ENCODE data around the gene AP4E1.

The AP4E1 gene

DNA sequence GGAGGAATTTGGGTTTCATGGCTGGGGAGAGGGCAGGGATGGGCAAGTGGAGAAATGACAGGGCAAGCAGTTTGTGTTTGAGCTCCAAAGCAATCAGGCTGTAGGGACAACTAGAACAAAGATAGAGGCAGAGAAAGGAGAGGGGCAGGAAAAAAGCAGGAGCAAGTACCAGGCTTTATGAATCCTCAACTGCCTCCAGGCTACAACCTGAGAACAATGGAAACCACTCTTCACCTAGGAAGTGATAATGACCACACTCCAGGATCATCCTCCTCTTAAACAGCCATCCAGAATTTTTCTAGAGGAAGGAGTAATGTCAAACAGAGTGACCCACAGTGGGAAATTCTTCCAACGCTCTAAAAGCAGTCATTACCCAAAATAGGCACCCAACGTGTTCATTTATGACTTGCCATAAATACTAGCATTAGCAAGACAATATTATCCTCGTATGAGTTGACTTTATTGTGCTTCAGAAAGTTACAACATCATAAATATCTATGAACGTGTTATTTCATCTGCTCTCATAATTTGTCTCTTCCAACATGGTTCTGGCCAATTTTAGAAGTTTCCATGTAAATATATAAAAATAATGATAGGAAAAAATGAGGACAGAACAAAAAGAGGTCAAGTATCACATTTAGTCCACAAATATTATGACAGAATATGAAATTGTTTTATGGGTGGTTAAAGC lies 135.7 kb downstream of the AP4E1 start:
- H3K4me1 ChIP-seq (ENCODE audit: low read length), result no peaks in the 10 kb centered on the region
- no peaks in the 10 kb centered on the region for H3K9me3 ChIP-seq (replicated peaks; ENCODE audit: insufficient read depth, low read length)
- H3K27me3 ChIP-seq (replicated peaks; ENCODE audit: insufficient read depth, low read length), result no peaks in the 10 kb centered on the region
- H2AFZ ChIP-seq (ENCODE audit: low read length), result no peak overlapping the region
- H3K4me3 ChIP-seq (ENCODE audit: low read length), result no peak overlapping the region
- H3K9ac ChIP-seq (ENCODE audit: low read length), result no peak overlapping the region
- TF ChIP-seq EZH2 (optimal IDR thresholded peaks at IDR 0.05; ENCODE audit: low read depth, low read length), result no peak
- TF ChIP-seq, protein P1, sequence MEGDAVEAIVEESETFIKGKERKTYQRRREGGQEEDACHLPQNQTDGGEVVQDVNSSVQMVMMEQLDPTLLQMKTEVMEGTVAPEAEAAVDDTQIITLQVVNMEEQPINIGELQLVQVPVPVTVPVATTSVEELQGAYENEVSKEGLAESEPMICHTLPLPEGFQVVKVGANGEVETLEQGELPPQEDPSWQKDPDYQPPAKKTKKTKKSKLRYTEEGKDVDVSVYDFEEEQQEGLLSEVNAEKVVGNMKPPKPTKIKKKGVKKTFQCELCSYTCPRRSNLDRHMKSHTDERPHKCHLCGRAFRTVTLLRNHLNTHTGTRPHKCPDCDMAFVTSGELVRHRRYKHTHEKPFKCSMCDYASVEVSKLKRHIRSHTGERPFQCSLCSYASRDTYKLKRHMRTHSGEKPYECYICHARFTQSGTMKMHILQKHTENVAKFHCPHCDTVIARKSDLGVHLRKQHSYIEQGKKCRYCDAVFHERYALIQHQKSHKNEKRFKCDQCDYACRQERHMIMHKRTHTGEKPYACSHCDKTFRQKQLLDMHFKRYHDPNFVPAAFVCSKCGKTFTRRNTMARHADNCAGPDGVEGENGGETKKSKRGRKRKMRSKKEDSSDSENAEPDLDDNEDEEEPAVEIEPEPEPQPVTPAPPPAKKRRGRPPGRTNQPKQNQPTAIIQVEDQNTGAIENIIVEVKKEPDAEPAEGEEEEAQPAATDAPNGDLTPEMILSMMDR (IDR thresholded peaks at IDR 0.05; ENCODE audit: low read length), result no peak
- no peak for TF ChIP-seq EZH2phosphoT487 (IDR thresholded peaks at IDR 0.05; ENCODE audit: low read length)
- no peak overlapping the region for H3K4me2 ChIP-seq (ENCODE audit: low read depth, low read length)
- H3K79me2 ChIP-seq (ENCODE audit: low read length), result no peaks in the 10 kb centered on the region
- H3F3A ChIP-seq (ENCODE audit: insufficient read depth, low read length), result no peaks in the 10 kb centered on the region
- H3K36me3 ChIP-seq (replicated peaks; ENCODE audit: insufficient read depth, low read length), result no peaks in the 10 kb centered on the region
- no peak for DNase-seq
- no peaks in the 10 kb centered on the region for H4K20me1 ChIP-seq (ENCODE audit: insufficient read depth, low read length)
- no peak overlapping the region for H3K27ac ChIP-seq (ENCODE audit: low read length)
- H3K9me2 ChIP-seq (replicated peaks; ENCODE audit: insufficient read depth, low read length), result no peaks in the 10 kb centered on the region

DNA sequence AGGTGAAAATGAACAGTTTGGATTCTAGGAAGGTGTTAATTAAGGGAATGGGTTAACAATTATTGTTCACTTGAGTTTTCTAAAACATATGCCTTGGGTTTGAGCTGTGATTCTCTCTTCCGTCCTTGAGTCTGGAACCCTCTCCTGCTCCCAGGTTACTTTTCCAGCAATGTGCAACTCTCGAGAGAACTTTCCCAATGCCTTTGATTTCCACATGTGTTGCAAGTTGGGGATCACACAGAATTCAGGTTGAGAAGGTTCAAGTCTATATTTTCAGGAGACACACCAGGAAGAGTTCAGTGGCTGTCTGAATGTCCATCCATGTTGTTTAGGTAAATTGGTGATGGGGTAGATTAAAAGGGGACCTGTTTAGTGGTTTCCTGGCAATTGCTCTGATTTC lies 137.5 kb downstream of the AP4E1 start:
- no peak overlapping the region for H3K27ac ChIP-seq (ENCODE audit: low read length)
- no peaks in the 10 kb centered on the region for H3K79me2 ChIP-seq (ENCODE audit: low read length)
- H4K20me1 ChIP-seq (ENCODE audit: insufficient read depth, low read length), result no peaks in the 10 kb centered on the region
- no peaks in the 10 kb centered on the region for H3K36me3 ChIP-seq (replicated peaks; ENCODE audit: insufficient read depth, low read length)
- no peak overlapping the region for H2AFZ ChIP-seq (ENCODE audit: low read length)
- TF ChIP-seq, protein P1 (IDR thresholded peaks at IDR 0.05; ENCODE audit: low read length), result no peak
- TF ChIP-seq EZH2 (optimal IDR thresholded peaks at IDR 0.05; ENCODE audit: low read depth, low read length) (no peak), EZH2phosphoT487 (IDR thresholded peaks at IDR 0.05; ENCODE audit: low read length) (no peak)
- H3F3A ChIP-seq (ENCODE audit: insufficient read depth, low read length), result no peaks in the 10 kb centered on the region
- no peaks in the 10 kb centered on the region for H3K27me3 ChIP-seq (replicated peaks; ENCODE audit: insufficient read depth, low read length)
- no peak for DNase-seq
- no peak overlapping the region for H3K4me2 ChIP-seq (ENCODE audit: low read depth, low read length)
- no peaks in the 10 kb centered on the region for H3K4me1 ChIP-seq (ENCODE audit: low read length)
- H3K9me3 ChIP-seq (replicated peaks; ENCODE audit: insufficient read depth, low read length), result no peaks in the 10 kb centered on the region
- no peaks in the 10 kb centered on the region for H3K9me2 ChIP-seq (replicated peaks; ENCODE audit: insufficient read depth, low read length)
- H3K9ac ChIP-seq (ENCODE audit: low read length), result no peak overlapping the region
- H3K4me3 ChIP-seq (ENCODE audit: low read length), result no peak overlapping the region

DNA sequence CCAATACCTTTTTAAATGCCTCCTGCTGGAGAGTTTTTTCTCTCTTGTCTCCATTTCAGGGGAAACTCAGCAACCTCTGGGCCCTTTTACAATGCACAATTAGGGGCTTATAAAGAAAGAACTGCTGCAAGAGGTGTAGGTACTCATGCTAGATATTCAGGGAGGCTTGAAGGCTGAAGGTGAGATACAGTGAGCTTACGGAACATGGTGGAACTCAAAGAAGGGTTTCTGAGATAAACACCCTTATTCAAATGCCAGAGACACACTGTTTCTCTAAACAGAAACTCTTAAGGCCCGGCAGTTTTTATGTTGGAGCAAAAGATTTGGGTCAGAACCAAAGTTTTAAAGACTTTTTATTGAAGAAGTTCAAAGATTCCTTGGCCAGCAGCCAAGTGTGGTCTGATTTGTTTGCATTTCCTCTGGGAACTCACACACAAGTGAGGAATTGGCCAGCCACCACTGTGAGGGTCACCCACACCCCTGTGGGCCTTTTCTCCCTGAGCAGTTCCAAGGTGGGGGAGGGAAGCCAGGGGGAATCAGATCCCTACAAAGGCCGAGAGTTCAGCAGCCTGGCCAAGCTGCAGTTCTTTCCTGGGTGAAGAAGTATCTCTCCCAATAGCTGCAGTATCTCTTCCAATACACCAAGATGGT lies 138.4 kb downstream of the AP4E1 start:
- H3F3A ChIP-seq (ENCODE audit: insufficient read depth, low read length), result no peaks in the 10 kb centered on the region
- no peak overlapping the region for H2AFZ ChIP-seq (ENCODE audit: low read length)
- H3K4me2 ChIP-seq (ENCODE audit: low read depth, low read length), result no peak overlapping the region
- H3K27me3 ChIP-seq (replicated peaks; ENCODE audit: insufficient read depth, low read length), result no peaks in the 10 kb centered on the region
- H3K27ac ChIP-seq (ENCODE audit: low read length), result no peak overlapping the region
- H3K9me2 ChIP-seq (replicated peaks; ENCODE audit: insufficient read depth, low read length), result no peaks in the 10 kb centered on the region
- H3K4me1 ChIP-seq (ENCODE audit: low read length), result no peaks in the 10 kb centered on the region
- no peaks in the 10 kb centered on the region for H3K36me3 ChIP-seq (replicated peaks; ENCODE audit: insufficient read depth, low read length)
- H3K79me2 ChIP-seq (ENCODE audit: low read length), result no peaks in the 10 kb centered on the region
- H4K20me1 ChIP-seq (ENCODE audit: insufficient read depth, low read length), result no peaks in the 10 kb centered on the region
- TF ChIP-seq EZH2 (optimal IDR thresholded peaks at IDR 0.05; ENCODE audit: low read depth, low read length), result no peak
- no peak for TF ChIP-seq EZH2phosphoT487 (IDR thresholded peaks at IDR 0.05; ENCODE audit: low read length)
- TF ChIP-seq, protein P1 (IDR thresholded peaks at IDR 0.05; ENCODE audit: low read length), result no peak
- no peak for DNase-seq
- no peak overlapping the region for H3K9ac ChIP-seq (ENCODE audit: low read length)
- no peaks in the 10 kb centered on the region for H3K9me3 ChIP-seq (replicated peaks; ENCODE audit: insufficient read depth, low read length)
- no peak overlapping the region for H3K4me3 ChIP-seq (ENCODE audit: low read length)

All from MM.1S (cell line).